Globus pallidus (tissue), 1 donor: ENCODE results near the gene KRT86.
A peak's percentile ranks its signal among the peaks of the same experiment; 100 is the strongest.
"Not testable (repeated sequence)": the region's sequence is repeated elsewhere in the genome, so short reads cannot be mapped to it uniquely, and the experiment has no call there.

ENCODE experiments used
- DNase-seq: peaks from one replicate; pipeline ENCODE4 v3.0.0-alpha.2; 2015; ENCODE audit warnings: low spot score

Gene KRT86

DNA sequence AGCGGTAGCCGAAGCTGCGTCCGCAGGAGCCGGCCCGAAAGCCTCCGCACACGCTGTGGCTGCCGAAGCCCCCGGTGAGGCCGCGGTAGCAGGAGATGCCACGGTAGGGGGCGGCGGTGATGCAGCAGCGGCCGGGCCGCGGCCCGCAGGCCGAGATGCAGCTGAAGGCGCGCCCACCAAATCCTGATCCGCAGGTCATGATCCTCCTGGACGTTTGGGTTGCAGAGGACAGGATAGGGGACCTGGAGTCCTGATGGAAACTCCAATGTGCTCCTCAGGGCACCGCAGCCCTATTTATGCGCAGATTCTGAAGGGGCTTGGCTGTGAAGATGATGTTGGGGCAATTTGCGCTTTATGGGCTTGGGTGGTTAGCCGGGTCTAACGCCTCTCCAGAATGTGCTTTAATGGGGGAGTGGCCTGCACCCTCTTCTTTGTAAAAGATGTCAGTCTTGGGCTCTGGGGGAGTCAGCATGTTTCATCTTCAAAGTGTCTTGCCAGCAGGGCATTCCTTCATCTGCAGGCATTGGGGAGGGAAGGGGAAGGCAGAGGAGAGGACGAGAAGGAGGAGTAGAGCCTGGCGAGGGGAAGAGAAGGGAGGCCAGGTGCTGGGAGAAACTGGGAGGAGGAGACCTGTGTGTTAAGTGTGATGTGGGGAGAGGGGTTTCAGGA is 17.0 kb downstream of the KRT86 start, which contains the start of gene KRT81:
Gene KRT81, minus strand, starts transcription at position 268 of the 669 bp plus-strand sequence. Its CDS starts 69 bp downstream, at position 199.
- DNase-seq: no peak

DNA sequence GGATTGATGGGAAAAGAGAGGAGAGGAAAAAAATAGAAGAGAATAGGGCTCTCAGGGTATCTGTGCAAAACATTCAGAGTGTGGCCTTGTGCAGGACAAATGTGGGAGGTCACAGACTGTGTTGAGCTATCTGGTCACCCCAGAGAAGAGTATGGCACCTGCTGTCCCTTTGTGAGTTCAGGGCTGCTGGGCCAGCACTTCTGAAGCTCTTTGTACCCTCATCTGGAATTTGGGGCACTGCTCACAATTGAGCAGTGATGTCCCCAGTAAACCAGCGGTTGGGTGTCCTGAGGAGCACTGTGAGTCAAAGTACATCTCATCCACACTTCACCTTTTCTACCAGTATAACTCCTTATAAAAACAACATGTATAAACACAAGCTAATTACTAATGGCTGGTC is 19.5 kb downstream of the KRT86 start:
- DNase-seq: no peak

DNA sequence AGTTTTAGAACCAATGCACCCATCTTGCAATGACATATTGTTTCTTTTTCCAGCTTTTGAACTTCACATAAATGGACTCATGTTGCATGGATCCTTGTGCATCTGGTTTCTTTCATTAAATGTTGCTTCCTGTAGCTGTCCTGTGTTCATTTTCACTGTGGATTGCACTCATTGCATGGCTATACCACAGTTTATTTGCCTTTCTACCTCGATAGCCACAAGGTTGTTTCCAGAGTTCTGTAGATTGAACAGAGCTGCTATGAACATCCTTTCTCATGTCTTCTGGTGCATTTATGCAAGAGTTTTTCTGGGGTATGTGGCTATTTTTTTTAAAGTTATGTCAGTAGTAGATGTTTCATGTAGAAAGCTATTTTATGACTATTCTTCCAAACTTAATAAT is 20.4 kb downstream of the KRT86 start:
- DNase-seq: no peak

DNA sequence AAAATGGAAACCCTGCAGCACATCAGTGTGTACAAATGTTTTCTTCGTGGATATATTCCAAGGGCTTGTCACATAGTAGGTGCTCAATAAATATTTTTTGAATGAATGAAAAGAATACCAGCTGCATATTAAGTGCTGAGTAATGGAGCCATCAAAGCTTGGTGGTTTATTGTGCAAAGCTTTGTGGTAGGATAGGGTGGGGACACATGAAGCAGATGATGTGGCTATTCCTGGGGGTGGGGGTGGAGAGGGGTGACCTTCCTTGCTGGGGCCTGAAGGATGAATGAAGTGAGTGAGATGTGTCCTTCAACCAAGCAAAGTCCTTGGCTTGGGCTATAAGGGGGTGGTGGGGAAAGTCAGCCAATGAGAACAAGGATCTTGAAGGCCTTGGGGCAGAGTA is 21.2 kb downstream of the KRT86 start:
- no peak for DNase-seq

DNA sequence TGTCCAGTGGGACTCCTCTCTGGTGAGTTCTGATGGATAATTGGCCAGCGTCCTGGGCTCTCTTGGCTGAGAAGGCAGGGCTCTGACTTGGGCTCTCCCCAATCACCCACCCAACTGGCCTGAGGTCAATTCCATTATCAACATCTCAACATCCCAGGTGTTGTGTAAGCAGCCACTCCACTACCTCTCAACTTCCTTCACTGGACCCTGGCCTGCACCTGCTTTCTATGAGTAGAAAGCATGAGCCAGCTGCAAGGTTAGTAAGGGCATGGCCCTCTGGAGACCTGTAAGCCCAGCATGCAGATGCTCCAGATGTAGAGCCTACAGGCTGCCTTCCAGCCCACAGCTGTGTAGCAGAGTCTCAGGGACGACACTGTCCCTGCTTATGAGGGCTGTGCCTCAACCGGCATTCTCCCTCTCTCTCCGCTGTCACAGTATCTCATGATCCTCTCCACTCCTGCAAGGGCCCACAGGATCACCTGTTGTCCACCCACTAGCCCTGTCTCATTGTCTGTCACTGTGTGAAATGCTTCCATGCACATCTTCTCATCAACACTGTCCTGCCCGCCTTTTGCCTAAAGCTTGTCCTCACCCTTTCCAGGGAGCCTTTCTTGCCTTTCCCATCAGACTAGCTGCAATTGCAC is 22.2 kb downstream of the KRT86 start:
- DNase-seq: no peak

DNA sequence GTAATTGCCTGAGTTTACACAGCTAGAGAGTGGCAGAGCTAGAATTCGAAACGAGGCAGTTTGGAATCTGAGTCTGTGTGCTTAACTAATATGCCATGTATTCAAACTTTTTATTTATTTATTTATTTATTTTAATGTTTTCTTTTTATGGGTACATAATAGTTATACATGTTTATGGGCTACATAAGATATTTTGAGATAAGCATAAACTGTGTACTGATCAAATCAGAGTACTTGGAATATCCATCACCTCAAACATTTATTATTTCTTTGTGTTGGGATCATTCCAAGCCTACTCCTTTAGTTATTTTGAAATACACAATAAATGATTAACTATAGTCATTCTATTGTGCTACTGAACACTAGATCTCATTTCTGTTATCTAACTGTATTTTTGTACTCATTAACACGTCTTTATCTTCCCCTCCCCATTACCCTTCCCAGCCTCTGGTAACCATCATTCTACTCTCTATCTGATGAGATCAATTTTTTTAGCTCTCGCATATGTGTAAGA is 24.3 kb downstream of the KRT86 start:
- DNase-seq: no peak

DNA sequence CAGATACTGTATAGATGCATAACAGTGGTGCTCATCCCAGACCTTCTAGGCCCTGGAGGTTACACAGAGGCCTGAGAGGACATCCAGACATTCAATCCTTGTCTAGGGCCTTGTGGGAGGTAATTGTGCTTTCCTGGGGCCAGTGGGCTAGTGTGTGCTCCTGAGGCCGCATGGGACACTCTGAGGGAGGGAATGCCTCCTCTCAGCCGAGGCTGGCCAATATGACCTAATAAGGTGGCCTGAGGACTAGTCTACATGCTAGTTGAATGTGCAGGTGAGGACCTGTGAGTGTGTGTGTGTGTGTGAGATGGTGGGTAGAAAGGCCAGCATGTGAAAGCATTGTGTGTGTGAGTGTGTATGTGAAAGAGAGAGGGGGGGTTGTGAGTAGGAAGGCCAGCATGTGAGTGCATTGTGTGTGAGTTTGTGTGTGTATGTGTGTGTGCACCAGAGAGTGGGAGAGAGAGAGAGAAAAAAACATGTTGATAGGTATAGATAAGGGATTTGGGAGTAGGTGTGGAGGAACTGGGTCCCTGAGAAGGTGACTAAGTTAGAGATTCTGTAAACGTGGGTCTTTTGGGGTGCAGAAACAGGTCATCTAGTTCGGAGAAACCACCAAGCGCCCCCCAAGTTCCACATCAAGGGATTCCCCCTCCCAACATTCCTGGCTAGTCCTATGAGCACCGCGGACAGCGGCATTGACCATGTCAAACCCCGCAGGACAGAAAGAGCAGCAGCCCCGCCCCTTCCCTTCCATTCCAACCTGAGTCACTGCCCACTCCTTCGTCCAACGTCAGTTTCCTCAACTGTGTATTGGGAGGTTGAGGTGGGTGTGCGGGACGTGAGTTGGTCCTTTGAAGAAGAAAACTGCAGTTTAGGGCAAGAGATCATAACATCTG is 26.6 kb downstream of the KRT86 start:
- DNase-seq: no peak

DNA sequence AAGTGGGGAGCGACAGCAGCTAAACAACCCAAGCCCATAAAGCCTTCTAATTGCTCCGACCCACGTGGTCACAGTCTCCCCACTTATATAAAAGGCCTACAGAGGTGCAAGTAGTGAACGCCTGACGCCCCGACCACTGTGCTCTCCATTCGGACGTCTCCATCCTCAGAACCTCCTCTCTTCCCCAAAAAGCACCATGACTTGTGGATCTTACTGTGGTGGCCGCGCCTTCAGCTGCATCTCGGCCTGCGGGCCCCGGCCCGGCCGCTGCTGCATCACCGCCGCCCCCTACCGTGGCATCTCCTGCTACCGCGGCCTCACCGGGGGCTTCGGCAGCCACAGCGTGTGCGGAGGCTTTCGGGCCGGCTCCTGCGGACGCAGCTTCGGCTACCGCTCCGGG is 27.3 kb downstream of the KRT86 start:
- DNase-seq: not testable (repeated sequence)

DNA sequence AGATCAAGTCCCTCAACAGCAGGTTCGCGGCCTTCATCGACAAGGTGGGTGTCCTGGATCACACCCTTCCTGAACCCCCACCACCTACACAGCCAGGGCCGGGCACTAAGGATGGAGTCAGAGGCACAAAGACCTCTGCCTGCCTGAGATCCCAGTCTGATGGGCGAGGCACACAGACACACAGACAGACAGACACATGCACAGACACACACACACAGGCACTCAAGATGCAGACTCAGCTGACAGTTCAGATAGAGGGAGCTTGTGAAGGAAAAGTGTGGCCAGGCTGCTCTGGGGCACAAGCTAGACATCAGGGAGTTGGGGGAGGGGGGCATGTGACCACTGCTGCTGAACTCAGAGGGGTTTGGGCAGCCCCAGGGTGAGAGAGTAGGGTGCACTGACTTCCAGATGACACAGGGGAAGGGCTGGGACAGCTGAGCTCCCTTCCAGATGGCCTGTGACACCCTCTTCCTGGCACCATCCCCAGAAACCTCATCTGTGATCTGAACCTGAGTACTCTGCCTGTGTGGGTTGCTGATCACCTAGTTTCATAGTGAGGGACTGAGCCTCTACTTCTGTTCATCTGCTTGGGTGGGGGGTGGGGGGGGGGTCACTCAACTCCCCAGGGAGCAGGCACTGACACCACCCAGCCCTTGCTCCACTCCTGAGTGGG is 27.9 kb downstream of the KRT86 start:
- not testable (repeated sequence) for DNase-seq

DNA sequence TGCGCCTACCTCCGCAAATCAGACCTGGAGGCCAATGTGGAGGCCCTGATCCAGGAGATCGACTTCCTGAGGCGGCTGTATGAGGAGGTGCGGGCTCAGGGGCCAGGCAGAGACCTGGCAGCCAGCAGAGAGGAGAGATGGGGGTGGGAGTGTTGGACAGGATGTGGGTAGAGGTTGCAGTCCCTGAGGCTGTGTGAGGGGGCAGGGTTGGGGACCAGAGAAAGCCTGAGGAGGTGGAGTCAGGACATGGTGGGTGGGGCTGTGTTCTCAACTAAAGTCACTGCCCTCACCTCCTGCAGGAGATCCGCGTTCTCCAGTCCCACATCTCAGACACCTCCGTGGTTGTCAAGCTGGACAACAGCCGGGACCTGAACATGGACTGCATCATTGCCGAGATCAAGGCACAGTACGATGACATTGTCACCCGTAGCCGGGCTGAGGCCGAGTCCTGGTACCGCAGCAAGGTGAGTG is 30.5 kb downstream of the KRT86 start:
- DNase-seq: not testable (repeated sequence)

DNA sequence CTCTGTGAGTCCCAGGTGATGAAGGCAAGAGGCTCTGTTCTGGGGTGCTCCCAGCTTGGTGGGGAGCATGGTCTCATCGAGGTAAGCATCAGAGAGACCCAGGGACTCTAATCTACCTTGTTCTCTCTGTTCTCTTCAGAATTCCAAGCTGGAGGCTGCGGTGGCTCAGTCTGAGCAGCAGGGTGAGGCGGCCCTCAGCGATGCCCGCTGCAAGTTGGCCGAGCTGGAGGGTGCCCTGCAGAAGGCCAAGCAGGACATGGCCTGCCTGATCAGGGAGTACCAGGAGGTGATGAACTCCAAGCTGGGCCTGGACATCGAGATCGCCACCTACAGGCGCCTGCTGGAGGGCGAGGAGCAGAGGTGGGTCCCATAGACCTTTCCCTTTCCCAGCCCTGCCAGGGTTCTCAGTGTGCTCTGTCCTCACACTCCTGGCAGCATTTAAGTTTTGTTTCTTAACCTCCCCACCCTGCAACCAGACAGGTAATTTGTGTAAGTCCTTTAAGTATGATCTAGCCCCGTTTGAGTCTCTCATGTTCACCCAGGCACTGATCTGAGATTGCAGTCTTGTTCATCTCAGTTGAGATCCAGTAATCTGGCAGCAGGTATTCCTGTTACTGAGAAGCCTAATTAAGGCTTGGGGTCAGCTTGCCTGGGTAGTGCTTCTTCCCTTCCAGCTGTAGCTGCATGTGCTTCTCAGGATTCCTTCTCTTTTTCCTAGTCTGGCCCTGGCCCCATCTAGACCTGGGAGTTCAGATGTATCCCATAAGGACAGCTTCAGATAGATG is 31.7 kb downstream of the KRT86 start:
- DNase-seq: no peak

DNA sequence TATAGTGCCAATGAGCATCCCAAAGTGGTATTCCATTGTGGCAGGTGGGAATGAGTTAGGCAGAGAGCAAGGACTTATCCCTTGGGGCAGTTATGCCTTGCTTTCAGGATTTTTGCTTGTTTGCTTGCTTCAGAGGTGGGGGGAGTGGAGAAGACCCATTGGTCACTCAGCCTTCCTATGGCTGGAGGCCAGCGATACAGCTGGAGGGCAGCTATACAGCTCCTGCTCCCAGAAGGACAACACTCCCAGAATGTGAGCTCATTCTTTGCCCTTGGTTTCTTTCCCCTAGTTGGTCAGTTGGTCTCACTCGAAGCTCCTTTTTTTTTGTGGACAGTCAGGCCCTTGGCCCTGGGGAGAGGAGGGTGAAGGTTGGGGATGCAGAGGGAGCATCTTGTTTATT is 32.3 kb downstream of the KRT86 start:
- DNase-seq: no peak

DNA sequence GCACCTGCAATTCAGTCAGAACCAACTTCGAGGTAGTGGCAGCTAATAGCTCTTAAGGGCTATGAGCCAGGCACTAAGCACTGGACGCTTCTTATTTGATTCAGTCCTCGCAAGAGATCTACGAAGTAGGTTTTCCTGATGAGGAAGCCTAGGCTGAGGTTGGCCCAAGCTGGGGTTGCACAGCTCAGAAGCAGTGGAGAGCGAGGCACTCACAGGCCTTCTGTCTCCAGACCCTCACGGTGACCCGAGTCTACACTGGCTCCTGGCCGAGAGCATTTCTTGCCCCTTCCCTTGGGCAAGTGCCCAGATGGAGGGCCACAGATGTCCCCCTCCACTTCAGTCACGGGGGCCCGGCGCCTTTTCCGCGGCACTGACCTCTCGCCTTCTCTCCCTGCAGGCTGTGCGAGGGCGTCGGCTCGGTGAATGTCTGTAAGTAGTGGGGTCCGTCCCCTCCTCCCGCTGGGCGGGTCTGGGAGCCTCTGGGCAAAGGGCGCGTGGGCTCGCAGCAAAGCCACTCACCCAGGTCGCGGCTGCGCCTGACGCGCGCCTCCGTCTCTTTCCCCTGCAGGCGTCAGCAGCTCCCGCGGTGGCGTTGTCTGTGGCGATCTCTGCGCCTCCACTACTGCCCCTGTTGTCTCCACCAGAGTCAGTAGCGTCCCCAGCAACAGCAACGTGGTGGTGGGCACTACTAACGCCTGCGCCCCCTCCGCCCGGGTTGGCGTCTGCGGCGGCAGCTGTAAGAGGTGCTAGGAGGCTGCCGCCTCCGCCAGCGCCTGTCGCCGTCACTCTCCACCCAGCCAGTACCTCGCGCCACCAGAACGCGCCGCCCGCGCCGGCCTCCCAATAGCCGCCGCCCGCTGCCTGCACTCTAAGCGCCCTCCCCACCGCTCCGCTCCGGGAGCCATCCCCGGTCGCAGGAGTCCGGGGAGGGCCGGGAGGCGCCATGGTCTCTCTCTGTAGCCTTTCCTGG is 33.7 kb downstream of the KRT86 start:
- DNase-seq: peak; percentile 32

DNA sequence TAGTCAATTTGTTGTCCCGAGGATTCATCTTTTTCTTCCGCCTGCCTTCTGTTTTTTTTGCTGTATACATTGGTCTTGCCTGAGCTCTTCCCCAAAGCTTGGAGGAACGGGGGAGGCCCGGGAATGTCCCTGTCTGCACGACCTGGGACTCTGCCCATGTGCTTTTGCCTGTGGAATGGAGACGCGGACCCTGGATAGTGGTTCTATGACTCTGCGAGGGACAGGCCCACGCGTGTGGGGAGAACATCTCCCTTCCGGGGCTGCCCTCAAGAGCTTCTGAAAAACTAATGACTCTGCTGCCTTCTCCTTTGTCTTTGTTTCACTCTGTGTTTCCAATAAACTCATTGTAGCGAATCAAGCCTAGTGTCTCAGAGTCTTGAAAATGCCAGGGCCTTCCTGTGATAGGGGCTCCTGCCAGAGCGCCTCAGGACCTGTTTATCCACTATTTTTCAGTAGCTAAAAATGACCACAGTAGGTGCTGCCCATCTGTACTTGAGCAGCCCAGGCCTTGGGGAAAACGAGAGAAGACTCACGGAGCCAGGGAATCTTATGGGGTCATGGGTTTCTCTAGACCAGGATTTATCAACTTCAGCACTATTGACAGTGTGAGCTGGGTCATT is 34.5 kb downstream of the KRT86 start:
- DNase-seq: no peak

DNA sequence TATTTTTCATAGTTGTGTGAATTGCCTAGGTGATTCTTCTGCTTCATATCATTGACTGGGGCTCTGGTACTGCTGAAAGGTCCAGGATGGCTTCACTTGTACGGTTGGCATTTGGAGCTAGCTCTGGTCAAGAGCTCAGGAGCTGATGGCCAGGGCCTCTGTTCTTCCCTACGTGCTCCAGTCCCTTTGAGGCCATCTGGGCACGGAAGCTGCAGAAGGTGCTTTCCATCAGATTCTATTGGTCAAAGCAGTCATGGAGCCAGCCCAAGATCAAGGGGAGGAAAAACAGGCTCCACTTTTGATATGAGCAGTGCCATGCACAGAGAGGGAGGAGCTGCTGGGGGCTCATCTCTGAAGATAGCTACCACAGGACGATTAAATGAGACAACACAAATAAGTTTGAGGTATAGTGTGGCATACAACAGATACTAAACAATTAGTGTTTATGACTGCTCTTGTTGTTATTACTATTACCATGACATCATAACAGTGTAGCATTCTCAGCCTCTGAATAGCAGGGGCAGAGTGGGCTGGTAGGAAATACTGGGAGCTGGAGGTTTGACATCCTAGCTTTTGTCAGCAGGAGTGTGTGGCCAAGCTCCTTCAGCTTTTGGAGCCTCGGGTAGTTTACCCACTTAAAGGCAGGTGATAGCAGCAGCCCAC is 36.3 kb downstream of the KRT86 start:
- DNase-seq: no peak

DNA sequence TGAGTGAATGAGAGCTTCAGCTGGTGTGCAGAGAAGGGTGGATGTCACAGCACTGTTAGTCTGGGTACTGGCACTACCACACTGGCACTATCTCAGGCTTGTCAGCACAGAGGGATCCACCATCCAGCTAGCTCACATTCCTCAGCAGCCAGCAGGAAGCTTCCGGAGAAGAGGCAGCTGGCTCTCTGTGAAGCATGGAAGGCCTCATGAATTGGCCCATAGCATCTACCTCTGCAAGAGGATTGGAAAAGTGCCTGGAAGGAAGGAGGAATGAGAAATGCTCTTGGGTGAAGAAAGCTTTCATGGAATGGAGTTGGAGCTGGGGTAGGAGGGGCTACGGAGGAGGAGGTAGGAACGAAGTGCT is 36.8 kb downstream of the KRT86 start:
- no peak for DNase-seq

DNA sequence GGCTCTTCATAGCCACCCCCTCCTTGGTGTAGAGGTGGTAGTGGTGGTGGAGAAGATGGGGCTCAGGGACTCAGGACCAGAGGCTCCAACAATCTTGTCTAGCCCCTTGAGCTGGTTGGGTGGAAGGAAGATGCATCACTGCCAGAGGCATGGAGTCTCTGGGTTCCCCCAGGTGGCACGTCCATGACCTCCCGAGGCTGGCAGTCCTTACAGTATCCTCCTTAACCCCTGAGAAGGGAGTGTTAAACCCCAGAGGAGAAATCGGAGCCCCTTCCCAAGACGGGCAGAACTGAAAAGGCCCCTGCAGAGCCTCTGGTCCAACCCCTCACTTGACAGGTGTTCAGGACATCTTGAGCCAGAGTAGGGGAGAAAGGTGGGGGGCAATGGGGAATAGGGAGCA is 37.6 kb downstream of the KRT86 start:
- DNase-seq: no peak

DNA sequence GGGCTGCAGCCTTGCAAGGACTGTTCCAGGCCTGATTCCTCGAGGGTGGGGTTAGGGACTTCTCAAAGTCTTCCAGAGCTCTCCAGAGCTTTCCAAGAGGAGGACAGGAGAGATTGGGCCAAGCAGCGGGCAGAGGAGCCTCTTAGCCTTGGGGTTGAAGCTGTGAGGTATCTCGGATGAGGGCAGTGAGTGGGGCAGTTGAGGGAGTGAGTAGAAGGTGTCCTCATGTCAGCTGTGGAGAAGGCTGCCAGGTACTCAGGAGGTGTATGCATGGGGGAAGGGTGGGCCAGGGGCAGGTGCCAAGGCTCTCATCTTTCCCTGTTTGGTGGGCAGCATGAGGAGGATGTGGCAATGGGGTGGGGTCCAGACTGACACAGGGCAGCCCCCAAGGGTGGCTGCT is 39.0 kb downstream of the KRT86 start:
- DNase-seq: no peak

DNA sequence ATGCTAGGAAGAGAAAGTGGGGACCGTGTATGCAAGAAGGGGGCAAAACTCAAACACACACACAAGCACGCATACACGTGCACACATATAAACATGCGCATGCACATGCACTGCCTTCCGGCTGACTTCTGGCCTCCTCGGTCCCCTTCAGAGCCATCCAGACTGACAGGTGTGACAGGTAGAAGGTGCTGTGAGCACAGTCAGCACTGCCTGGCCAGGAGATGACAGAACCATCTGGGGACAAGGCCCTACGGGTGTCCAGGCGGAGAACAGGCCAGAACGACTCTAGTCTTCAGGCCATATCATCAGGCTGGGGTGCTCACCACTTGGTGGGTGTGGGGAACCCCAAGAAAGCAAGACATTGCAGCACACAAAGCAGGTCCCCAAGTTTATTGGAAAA is 39.5 kb downstream of the KRT86 start:
- DNase-seq: no peak
